ENCODE results near the gene AZGP1.

DNA sequence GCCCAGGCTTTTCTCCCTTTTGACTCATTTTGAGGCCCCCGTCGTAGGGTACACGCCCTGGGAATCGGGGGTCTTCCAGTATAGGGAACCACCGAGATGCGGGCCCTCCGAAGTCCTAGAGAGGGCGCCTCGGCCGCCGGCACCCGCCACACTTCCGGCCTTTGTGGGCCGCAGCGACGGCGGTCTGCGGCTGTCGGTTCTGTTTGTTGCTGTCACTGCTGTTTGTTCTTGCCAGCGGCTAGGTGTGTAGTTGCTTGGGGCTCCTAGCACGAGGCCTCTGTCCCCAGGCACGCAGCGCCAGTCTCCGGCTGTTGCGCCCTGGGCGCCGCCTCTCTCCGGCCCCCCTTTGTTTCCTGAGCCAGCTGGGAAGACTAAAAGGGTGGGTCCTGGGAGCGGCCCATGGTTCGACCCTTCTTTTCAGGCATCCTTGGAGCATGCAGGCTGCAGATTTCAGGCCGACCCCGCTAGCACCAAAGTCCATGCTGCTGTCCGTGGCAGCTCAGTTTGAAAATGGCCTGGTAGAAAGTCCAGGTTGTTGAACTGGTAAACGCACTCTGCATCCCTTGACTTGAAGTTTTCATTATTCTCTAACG, 21.8 kb upstream of the AZGP1 start:
- TF ChIP-seq POLR2AphosphoS5 (IDR thresholded peaks at IDR 0.05; ENCODE audit: low read depth, low read length), result no peak
- TF ChIP-seq YY1 (IDR thresholded peaks at IDR 0.05; ENCODE audit: low read depth), result no peak
- TF ChIP-seq EP300 (IDR thresholded peaks at IDR 0.05; ENCODE audit: borderline replicate concordance in 1 of 2, low read depth in 1 of 2, low read length in 1 of 2), result no peak
- no peak for TF ChIP-seq CTCF (IDR thresholded peaks at IDR 0.05)
- TF ChIP-seq MXI1 (IDR thresholded peaks at IDR 0.05; ENCODE audit: low read depth, low read length), result no peak
- TF ChIP-seq MAX (IDR thresholded peaks at IDR 0.05; ENCODE audit: low read depth), result no peak
- no peak for TF ChIP-seq GATA2 (CRISPR knock-in tag; IDR thresholded peaks at IDR 0.05)
- no peak for TF ChIP-seq FOSL2 (IDR thresholded peaks at IDR 0.05; ENCODE audit: borderline replicate concordance, low read depth)

Data from SK-N-SH (cell line).